Measurements from ENCODE around the gene SAFB.

The SAFB gene

DNA sequence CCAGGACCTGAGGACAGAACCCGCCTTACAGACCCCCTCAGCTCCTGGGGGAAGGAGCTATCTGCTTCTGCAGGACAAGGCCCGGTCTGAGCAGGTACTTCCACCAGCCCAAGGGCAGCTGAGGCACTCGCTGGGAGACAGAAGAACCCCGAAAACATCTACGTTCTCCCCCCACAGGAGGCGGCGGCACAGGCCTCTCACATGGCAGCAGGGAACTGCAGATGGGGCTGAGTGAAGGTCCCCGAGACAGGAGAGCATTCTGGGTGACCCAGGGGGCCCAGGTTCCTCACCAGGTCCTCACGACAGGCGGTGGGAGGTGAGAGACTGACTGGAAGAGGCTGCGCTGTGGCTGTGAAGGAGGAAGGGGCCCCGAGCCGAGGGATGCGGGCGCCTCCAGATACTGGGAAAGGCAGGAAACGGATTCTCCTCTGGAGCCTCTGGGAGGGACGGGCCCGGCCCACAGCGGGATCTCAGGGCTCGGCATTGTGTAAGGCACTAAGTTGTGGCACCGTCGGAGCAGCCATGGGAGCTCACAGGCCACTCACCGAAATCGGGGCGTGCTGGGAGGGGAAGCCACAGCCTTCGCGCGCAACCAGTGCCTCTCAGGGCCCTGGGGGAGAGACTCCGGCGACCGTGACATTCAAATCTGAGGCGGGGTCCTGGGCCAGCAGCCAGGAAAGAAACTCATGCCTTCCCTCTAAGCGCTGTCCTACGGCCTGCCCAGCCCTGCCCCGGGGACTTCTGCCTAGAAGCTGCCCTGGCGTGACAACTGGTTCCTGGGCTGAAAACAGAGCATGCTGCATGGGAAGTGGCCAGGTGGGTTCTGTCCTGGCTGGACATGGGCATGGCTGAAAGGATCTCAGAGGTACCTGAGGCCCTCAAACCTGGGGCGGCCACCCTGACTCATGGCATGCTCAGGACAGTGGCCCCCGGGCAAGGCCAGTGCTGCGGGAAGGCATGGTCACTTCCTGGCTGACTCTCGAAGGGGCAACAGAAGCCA is 81.2 kb downstream of the SAFB start:
- DNase-seq, result no peak

- no peak for DNase-seq
Measured at GRCh38 chr19:5705552-5705951, 82.7 kb downstream of the SAFB start.

DNA sequence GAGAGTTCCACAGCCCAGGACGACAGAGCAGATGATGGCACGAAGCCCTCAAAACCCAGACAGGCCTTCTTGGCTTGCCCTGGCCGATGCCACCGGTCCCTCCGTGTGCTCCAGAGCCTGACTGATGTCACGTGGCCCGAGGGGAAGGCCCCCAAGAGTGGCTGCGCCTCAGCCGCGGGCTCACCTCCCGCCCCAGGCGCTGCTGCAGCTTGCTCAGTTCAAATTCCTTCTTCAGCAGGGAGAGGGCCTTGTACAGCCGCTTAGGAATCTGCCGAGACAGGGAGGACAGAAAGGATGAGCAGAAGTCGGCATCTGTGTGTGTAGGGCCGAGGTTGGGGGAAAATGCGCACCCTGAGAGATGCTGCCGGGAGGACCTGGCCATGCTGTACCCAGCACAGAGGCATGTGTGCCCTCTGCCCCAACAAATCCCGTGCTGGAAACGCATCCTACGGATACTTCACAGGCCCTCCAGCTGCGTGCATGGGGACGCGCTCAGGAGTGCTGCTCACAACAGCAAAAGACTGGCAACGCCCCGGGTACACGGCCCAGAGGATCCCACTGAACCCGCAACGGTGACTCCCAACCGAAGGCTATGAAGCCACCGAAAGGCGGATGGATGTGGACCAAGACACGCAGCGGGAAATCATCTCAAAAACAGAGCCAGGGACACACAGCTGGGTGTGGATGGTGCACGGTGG is 84.1 kb downstream of the SAFB start:
- DNase-seq, result no peak

- DNase-seq, result no peak
Measured at GRCh38 chr19:5707576-5708575, 85.0 kb downstream of the SAFB start.

DNA sequence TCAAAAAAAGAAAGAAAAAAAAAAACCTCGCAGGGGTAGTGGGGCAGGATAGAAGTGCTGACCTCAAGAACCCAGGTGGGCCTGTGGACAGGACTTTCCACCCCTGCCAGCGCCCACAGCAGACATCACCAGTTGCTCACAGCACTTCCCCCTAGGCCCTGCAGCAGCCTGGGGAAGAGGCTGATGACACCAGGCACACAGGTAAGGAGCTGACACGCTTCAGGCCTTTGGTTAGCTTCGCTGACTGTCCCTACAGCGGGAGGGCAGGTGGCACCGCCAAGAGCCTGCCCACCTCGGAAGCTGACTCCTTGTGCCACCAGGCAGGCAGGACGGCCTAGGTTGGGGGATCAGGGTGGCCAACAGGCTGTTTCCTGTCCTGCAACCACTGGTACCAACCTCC is 88.1 kb downstream of the SAFB start:
- DNase-seq, result no peak

DNA sequence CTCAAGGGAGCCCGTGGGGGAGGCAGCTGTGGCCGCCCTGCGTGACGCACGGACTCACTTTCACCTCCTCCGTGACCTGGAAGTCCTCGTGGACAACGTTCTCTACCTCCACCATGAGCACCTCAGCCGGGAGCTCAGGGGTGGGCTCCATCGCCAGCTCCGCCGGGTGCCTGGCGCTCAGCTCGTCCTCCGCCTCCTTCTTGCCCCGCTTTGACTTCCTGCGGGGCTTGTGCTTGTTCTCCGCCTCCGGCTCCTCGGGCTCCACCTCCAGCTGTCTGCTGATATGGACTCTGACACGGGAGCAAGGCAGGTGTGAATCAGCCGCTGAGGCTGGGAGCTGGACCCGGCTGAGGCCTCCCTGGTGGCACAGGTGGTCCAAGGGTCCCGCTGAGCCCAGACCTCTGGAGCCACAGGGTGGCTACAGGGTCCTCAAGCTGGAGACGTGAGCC is 88.9 kb downstream of the SAFB start:
- DNase-seq, result no peak

DNA sequence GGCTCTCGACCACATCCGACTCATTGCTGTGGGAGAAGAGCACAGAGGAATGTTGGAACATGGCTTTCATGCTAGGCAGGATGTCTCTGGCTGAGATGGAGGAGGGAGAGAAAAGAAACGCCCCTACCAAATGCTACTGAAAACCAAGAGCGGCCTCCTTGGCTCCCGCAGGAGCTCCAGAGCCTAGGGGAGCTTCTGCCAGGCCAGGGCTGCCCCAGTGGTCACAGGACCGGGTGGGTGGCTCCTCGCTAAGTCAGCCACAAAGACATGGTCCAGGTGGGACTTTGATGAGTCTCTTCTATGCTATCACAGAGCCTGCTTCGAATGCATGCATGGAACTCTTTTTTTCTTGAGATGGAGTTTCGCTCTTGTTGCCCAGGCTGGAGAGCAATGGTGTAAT is 90.3 kb downstream of the SAFB start:
- no peak for DNase-seq

GRCh38 chr19:5714816-5715215 is 91.9 kb downstream of the SAFB start:
- no peak for DNase-seq

DNA sequence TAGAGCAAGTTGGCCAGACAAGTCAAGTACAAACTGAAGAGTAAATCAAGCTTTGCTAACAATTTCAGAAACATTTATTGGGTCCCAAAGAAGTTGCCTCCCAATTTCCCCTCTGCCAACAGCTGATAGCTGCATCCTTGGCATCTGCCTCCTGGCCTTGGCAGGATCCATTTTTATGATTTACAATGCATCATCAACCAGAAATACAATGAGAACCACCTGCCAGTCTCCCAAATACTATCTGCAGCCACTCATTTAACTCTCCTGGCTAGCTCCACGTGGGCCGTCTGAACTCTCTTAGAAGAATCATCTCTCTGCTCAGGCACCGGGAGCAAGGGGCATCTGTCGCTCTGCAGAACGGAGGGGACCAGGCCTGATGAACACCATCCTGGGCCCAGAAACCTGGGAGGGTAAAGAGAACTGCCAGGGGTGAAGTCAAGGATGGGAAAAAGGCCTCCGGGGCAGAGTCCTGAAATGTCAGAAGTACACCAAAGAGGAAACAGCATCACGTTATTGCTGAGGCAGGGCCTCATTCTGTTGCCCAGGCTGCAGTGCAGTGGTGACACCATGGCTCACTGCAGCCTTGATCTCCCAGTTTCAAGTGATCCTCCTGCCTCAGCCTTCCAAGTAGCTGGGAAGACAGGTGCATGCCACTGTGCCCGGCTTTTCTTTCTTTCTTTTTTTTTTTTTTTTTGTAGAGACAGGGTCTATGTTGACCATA is 94.5 kb downstream of the SAFB start:
- DNase-seq, result no peak

Measured in NCI-H1048 (cell line).